HG03575 (cell line): ENCODE measurements around the gene ARHGAP26.

ENCODE experiments used
- ATAC-seq: cut with Tn5 transposase; IDR thresholded peaks from one replicate; pipeline ENCODE4 v1.9.1; 2021; ENCODE audit not compliant: unreplicated experiment, insufficient number of reproducible peaks, low FRiP score; ENCODE audit errors: extremely low read depth

ARHGAP26 gene

GRCh38 chr5:143214890-143215289, 444.7 kb downstream of the ARHGAP26 start:
- ATAC-seq = no peak

GRCh38 chr5:143215690-143216089, 445.5 kb downstream of the ARHGAP26 start:
- no peak for ATAC-seq

- ATAC-seq = no peak
These were observed 446.0 kb downstream of the ARHGAP26 start for GRCh38 chr5:143216211-143216610.

- ATAC-seq = no peak
These were observed 447.1 kb downstream of the ARHGAP26 start for GRCh38 chr5:143217065-143217803.

- no peak for ATAC-seq
These were observed 447.6 kb downstream of the ARHGAP26 start for GRCh38 chr5:143217804-143218160.

GRCh38 chr5:143218517-143219170, 448.5 kb downstream of the ARHGAP26 start:
- ATAC-seq = no peak

- no peak for ATAC-seq
These were observed 449.5 kb downstream of the ARHGAP26 start for GRCh38 chr5:143219696-143220095.

- ATAC-seq = no peak
These were observed 450.6 kb downstream of the ARHGAP26 start for GRCh38 chr5:143220748-143221251.

GRCh38 chr5:143222287-143223231, 452.4 kb downstream of the ARHGAP26 start:
- peak; percentile 40 for ATAC-seq

GRCh38 chr5:143224672-143225071, 454.5 kb downstream of the ARHGAP26 start:
- ATAC-seq = no peak

- ATAC-seq = no peak
These were observed 455.3 kb downstream of the ARHGAP26 start for GRCh38 chr5:143225511-143225910.

- no peak for ATAC-seq
These were observed 456.2 kb downstream of the ARHGAP26 start for GRCh38 chr5:143226361-143226760.

GRCh38 chr5:143226872-143227271, 456.7 kb downstream of the ARHGAP26 start:
- ATAC-seq = no peak

GRCh38 chr5:143227301-143227700, 457.1 kb downstream of the ARHGAP26 start:
- no peak for ATAC-seq

GRCh38 chr5:143228597-143229293, 458.6 kb downstream of the ARHGAP26 start:
- no peak for ATAC-seq

- ATAC-seq = peak; percentile 22
These were observed 459.3 kb downstream of the ARHGAP26 start for GRCh38 chr5:143229426-143229895.

GRCh38 chr5:143229896-143230675, 459.9 kb downstream of the ARHGAP26 start:
- peak; percentile 80 for ATAC-seq

GRCh38 chr5:143230676-143230996, 460.5 kb downstream of the ARHGAP26 start:
- ATAC-seq = no peak
